HG02840 (cell line): ENCODE measurements around the gene FAM209A.
"Not testable (repeated sequence)": the region's sequence is repeated elsewhere in the genome, so short reads cannot be mapped to it uniquely, and the experiment has no call there.

Experiments
- ATAC-seq: cut with Tn5 transposase; IDR thresholded peaks from one replicate; pipeline ENCODE4 v1.9.1; 2021; ENCODE audit warnings: mild to moderate bottlenecking, moderate library complexity, moderate number of reproducible peaks; ENCODE audit not compliant: unreplicated experiment, low FRiP score

Gene FAM209A

GRCh38 chr20:56524444-56524843 lies at the start of gene FAM209A:
FAM209A (plus strand) TSS chr20:56524744; CDS start chr20:56524809, 65 bp downstream.
- not testable (repeated sequence) for ATAC-seq

GRCh38 chr20:56483970-56484369 lies 40.6 kb upstream of the FAM209A start:
- no peak for ATAC-seq

- no peak for ATAC-seq
Observed at GRCh38 chr20:56487216-56487615, 37.3 kb upstream of the FAM209A start.

- no peak for ATAC-seq
Observed at GRCh38 chr20:56488566-56488965, 36.0 kb upstream of the FAM209A start.

GRCh38 chr20:56501116-56501515 lies 23.4 kb upstream of the FAM209A start:
- ATAC-seq = no peak

- ATAC-seq = no peak
Observed at GRCh38 chr20:56503916-56504315, 20.6 kb upstream of the FAM209A start.

GRCh38 chr20:56504373-56505005 lies 20.1 kb upstream of the FAM209A start:
- no peak for ATAC-seq

GRCh38 chr20:56506103-56506502 lies 18.4 kb upstream of the FAM209A start:
- ATAC-seq = no peak

GRCh38 chr20:56511926-56512325 lies 12.6 kb upstream of the FAM209A start:
- no peak for ATAC-seq

- ATAC-seq = no peak
Observed at GRCh38 chr20:56513161-56514150, 11.1 kb upstream of the FAM209A start.

- no peak for ATAC-seq
Observed at GRCh38 chr20:56516631-56517030, 7.9 kb upstream of the FAM209A start.

- no peak for ATAC-seq
Observed at GRCh38 chr20:56517211-56517610, 7.3 kb upstream of the FAM209A start.

- ATAC-seq = no peak
Observed at GRCh38 chr20:56517641-56518040, 6.9 kb upstream of the FAM209A start.

GRCh38 chr20:56518126-56518525 lies 6.4 kb upstream of the FAM209A start:
- no peak for ATAC-seq

GRCh38 chr20:56518721-56519398 lies 5.7 kb upstream of the FAM209A start:
- no peak for ATAC-seq

GRCh38 chr20:56519551-56519950 lies 5.0 kb upstream of the FAM209A start:
- no peak for ATAC-seq

GRCh38 chr20:56520180-56520579 lies 4.4 kb upstream of the FAM209A start:
- ATAC-seq = no peak

GRCh38 chr20:56520746-56521354 lies 3.7 kb upstream of the FAM209A start:
- ATAC-seq = not testable (repeated sequence)

GRCh38 chr20:56522311-56522710 lies 2.2 kb upstream of the FAM209A start:
- no peak for ATAC-seq

- no peak for ATAC-seq
Observed at GRCh38 chr20:56527521-56527920, 3.0 kb downstream of the FAM209A start.

GRCh38 chr20:56532946-56533345 lies 8.4 kb downstream of the FAM209A start, which contains the start of gene FAM209B:
FAM209B (plus strand) TSS chr20:56533246; CDS start chr20:56533342, 96 bp downstream.
- not testable (repeated sequence) for ATAC-seq
